ENCODE data around the gene GFM2. TPM values are rescaled to one million over a fixed set of nuclear protein-coding genes. Genes with fewer than 3 reads are reported as not detected.

The GFM2 gene
- total and polyA plus RNA-seq, 2 experiments from 2014 or later = 28.5 to 50.1 TPM

GRCh38 chr5:74787424-74787823 is 20.5 kb upstream of the GFM2 start:
- Histone ChIP-seq H4K20me1 (replicated peaks; ENCODE audit: insufficient read depth) (no peaks in the 10 kb centered on the region; the same call in 1 of the 2 replicates), H3K27ac (ENCODE audit: low read depth) (no peak overlapping the region), H3F3A (replicated peaks; ENCODE audit: low read depth) (no peaks in the 10 kb centered on the region), H3K79me2 (replicated peaks; ENCODE audit: insufficient read depth) (peaks cover 8% of the 10 kb centered on the region), H2AFZ (no peak overlapping the region), H3K9me2 (ENCODE audit: insufficient read depth) (no peaks in the 10 kb centered on the region), H3K4me1 (ENCODE audit: insufficient read depth) (no peaks in the 10 kb centered on the region), H3K4me3 (no peak overlapping the region), H3K4me2 (no peak overlapping the region), H3K36me3 (ENCODE audit: insufficient read depth) (peaks cover 54% of the 10 kb centered on the region), H3K27me3 (ENCODE audit: insufficient read depth) (no peaks in the 10 kb centered on the region)
- DNase-seq (ENCODE audit: low spot score) (no peak), ATAC-seq (no peak)
- no peak overlapping the region for H3K4me3 Mint-ChIP-seq
- H3K27me3 Mint-ChIP-seq (ENCODE audit: insufficient read depth, low read depth, poor library complexity) = peaks cover 10% of the 10 kb centered on the region
- no peaks in the 10 kb centered on the region for H3K9me3 Mint-ChIP-seq
- peaks cover 90% of the 10 kb centered on the region for H3K36me3 Mint-ChIP-seq (ENCODE audit: low read depth)
- no peak overlapping the region for H3K27ac Mint-ChIP-seq
- TF ChIP-seq ZNF331 (CRISPR knock-in tag; IDR thresholded peaks at IDR 0.05; ENCODE audit: low read depth) (no peak), CTCF (conservative IDR thresholded peaks at IDR 0.05; ENCODE audit: low read depth in 2 of 2) (no peak), NANOG (IDR thresholded peaks at IDR 0.05; ENCODE audit: borderline replicate concordance) (no peak), CREB1 (CRISPR knock-in tag; IDR thresholded peaks at IDR 0.05; ENCODE audit: low read depth) (no peak), STAT1 (IDR thresholded peaks at IDR 0.05; ENCODE audit: unreplicated experiment) (no peak), EZH2 (IDR thresholded peaks at IDR 0.05; ENCODE audit: low read depth, unreplicated experiment) (no peak), EZH2phosphoT487 (IDR thresholded peaks at IDR 0.05; ENCODE audit: unreplicated experiment) (no peak), ETS1 (IDR thresholded peaks at IDR 0.05) (no peak), ZNF114 (CRISPR knock-in tag; IDR thresholded peaks at IDR 0.05) (no peak), JUNB (IDR thresholded peaks at IDR 0.05; ENCODE audit: unreplicated experiment) (no peak), POLR2AphosphoS5 (IDR thresholded peaks at IDR 0.05; ENCODE audit: low read depth) (no peak), REST (IDR thresholded peaks at IDR 0.05; ENCODE audit: unreplicated experiment) (no peak)
- TF ChIP-seq, protein P1, sequence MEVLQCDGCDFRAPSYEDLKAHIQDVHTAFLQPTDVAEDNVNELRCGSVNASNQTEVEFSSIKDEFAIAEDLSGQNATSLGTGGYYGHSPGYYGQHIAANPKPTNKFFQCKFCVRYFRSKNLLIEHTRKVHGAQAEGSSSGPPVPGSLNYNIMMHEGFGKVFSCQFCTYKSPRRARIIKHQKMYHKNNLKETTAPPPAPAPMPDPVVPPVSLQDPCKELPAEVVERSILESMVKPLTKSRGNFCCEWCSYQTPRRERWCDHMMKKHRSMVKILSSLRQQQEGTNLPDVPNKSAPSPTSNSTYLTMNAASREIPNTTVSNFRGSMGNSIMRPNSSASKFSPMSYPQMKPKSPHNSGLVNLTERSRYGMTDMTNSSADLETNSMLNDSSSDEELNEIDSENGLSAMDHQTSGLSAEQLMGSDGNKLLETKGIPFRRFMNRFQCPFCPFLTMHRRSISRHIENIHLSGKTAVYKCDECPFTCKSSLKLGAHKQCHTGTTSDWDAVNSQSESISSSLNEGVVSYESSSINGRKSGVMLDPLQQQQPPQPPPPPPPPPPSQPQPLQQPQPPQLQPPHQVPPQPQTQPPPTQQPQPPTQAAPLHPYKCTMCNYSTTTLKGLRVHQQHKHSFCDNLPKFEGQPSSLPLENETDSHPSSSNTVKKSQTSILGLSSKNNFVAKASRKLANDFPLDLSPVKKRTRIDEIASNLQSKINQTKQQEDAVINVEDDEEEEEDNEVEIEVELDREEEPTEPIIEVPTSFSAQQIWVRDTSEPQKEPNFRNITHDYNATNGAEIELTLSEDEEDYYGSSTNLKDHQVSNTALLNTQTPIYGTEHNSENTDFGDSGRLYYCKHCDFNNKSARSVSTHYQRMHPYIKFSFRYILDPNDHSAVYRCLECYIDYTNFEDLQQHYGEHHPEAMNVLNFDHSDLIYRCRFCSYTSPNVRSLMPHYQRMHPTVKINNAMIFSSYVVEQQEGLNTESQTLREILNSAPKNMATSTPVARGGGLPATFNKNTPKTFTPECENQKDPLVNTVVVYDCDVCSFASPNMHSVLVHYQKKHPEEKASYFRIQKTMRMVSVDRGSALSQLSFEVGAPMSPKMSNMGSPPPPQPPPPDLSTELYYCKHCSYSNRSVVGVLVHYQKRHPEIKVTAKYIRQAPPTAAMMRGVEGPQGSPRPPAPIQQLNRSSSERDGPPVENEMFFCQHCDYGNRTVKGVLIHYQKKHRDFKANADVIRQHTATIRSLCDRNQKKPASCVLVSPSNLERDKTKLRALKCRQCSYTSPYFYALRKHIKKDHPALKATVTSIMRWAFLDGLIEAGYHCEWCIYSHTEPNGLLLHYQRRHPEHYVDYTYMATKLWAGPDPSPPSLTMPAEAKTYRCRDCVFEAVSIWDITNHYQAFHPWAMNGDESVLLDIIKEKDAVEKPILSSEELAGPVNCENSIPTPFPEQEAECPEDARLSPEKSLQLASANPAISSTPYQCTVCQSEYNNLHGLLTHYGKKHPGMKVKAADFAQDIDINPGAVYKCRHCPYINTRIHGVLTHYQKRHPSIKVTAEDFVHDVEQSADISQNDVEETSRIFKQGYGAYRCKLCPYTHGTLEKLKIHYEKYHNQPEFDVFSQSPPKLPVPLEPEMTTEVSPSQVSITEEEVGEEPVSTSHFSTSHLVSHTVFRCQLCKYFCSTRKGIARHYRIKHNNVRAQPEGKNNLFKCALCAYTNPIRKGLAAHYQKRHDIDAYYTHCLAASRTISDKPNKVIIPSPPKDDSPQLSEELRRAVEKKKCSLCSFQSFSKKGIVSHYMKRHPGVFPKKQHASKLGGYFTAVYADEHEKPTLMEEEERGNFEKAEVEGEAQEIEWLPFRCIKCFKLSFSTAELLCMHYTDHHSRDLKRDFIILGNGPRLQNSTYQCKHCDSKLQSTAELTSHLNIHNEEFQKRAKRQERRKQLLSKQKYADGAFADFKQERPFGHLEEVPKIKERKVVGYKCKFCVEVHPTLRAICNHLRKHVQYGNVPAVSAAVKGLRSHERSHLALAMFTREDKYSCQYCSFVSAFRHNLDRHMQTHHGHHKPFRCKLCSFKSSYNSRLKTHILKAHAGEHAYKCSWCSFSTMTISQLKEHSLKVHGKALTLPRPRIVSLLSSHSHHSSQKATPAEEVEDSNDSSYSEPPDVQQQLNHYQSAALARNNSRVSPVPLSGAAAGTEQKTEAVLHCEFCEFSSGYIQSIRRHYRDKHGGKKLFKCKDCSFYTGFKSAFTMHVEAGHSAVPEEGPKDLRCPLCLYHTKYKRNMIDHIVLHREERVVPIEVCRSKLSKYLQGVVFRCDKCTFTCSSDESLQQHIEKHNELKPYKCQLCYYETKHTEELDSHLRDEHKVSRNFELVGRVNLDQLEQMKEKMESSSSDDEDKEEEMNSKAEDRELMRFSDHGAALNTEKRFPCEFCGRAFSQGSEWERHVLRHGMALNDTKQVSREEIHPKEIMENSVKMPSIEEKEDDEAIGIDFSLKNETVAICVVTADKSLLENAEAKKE (CRISPR knock-in tag; IDR thresholded peaks at IDR 0.05) = no peak
- peaks cover 3% of the 10 kb centered on the region; the same call in 1 of the 3 replicates for H3K4me1 Mint-ChIP-seq
